ENCODE measurements around the gene CTH. TPM values are rescaled to one million over a fixed set of nuclear protein-coding genes. Genes with fewer than 3 reads are reported as not detected.

CTH gene
- total and polyA plus RNA-seq, 4 donors: 4.3 to 8.6 (median 5.9) TPM

- DNase-seq (peak in 2 of 3 donors; percentile 23 to 44), ATAC-seq (ENCODE audit: insufficient read depth, low FRiP score) (no peak)
- 63 to 65% methylated on average over 6 of the region's 6 CpGs for WGBS, 2 donors
- Histone ChIP-seq H3K27ac (ENCODE audit: low read depth in 1 of 2, low read length in 1 of 2) (no peak overlapping the region), H3K9ac (ENCODE audit: insufficient read depth in 1 of 2, low read length in 2 of 2) (no peak overlapping the region), H3K4me1 (ENCODE audit: control insufficient read depth in 5 of 5, insufficient read depth in 5 of 5, low read length in 5 of 5) (peaks cover 0 to 7% (median 0%) of the 10 kb centered on the region in 5 donors), H3K4me3 (no peak overlapping the region), H3K36me3 (ENCODE audit: control insufficient read depth in 4 of 4, insufficient read depth in 4 of 4, low read length in 4 of 4) (no peaks in the 10 kb centered on the region), H3K27me3 (ENCODE audit: control insufficient read depth in 3 of 3, insufficient read depth in 3 of 3, low read length in 2 of 3) (no peaks in the 10 kb centered on the region), H3K9me3 (ENCODE audit: control insufficient read depth in 4 of 4, insufficient read depth in 3 of 4, low read length in 3 of 4) (no peaks in the 10 kb centered on the region)
- no peak for TF ChIP-seq CTCF (IDR thresholded peaks at IDR 0.05; ENCODE audit: control extremely low read depth, extremely low read depth)
Measured at GRCh38 chr1:70487910-70488665, 77.0 kb downstream of the CTH start.

Small RNA genes within 50 kb of the gene (small RNA-seq; reads per million reads assigned to genes)
- not detected for gene RF00017 (ENCODE audit: low replicate concordance)

Other genes starting within 250 kb of the CTH start
- 10 to 100 TPM in 1 of 2 donors, 1 to 10 TPM in 1; 9.7 to 24.6 TPM for gene LRRC40, start 205.7 kb upstream of the CTH start, total RNA-seq
- 10 to 100 TPM in 1 of 2 donors, 1 to 10 TPM in 1; 7.5 to 11.6 TPM for gene LRRC40, start 205.7 kb upstream of the CTH start, polyA plus RNA-seq
- gene SRSF11, start 189.9 kb upstream of the CTH start, total RNA-seq: 100 to 1,000 TPM in 1 of 2 donors, 10 to 100 TPM in 1; 96.4 to 331 TPM
- gene SRSF11, start 189.9 kb upstream of the CTH start, polyA plus RNA-seq: 100 to 1,000 TPM in 1 of 2 donors, 10 to 100 TPM in 1; 76.9 to 178 TPM
- 10 to 100 TPM; 18.0 to 52.8 TPM for gene ANKRD13C, start 56.5 kb upstream of the CTH start, total RNA-seq
- gene ANKRD13C, start 56.5 kb upstream of the CTH start, polyA plus RNA-seq: 1 to 10 TPM; 8.7 to 9.5 TPM

All from lung (tissue), 13 donors.